ENCODE data around the gene RAPGEF2. TPM values are rescaled to one million over a fixed set of nuclear protein-coding genes. Genes with fewer than 3 reads are reported as not detected.

The RAPGEF2 gene
- total and polyA plus RNA-seq, 2 experiments from 2014 or later, result 10.2 to 63.1 TPM

- TF ChIP-seq ZNF462 (CRISPR knock-in tag; IDR thresholded peaks at IDR 0.05) (no peak), ETS1 (IDR thresholded peaks at IDR 0.05) (no peak), STAT1 (IDR thresholded peaks at IDR 0.05; ENCODE audit: unreplicated experiment) (no peak), CREB1 (CRISPR knock-in tag; IDR thresholded peaks at IDR 0.05; ENCODE audit: low read depth) (no peak), POLR2AphosphoS5 (IDR thresholded peaks at IDR 0.05; ENCODE audit: low read depth) (no peak)
Observed at GRCh38 chr4:159366966-159367780, 264.3 kb downstream of the RAPGEF2 start (continued).

GRCh38 chr4:159367781-159368080 is 264.9 kb downstream of the RAPGEF2 start:
- no peak overlapping the region for H3K4me3 ChIP-seq
- no peak overlapping the region for H3K4me2 ChIP-seq
- H3K4me3 Mint-ChIP-seq, result no peak overlapping the region
- H3K36me3 ChIP-seq (ENCODE audit: insufficient read depth), result no peaks in the 10 kb centered on the region
- ATAC-seq, result no peak
- no peaks in the 10 kb centered on the region for H3K4me1 Mint-ChIP-seq
- H3K79me2 ChIP-seq (replicated peaks; ENCODE audit: insufficient read depth), result no peaks in the 10 kb centered on the region
- no peaks in the 10 kb centered on the region for H3K9me2 ChIP-seq (ENCODE audit: insufficient read depth)
- peaks cover 6% of the 10 kb centered on the region; the same call in 2 of the 3 replicates for H3K36me3 Mint-ChIP-seq (ENCODE audit: low read depth)
- H3K27me3 ChIP-seq (ENCODE audit: insufficient read depth), result no peaks in the 10 kb centered on the region
- H3F3A ChIP-seq (replicated peaks; ENCODE audit: low read depth), result no peaks in the 10 kb centered on the region
- H3K27ac ChIP-seq (ENCODE audit: low read depth), result no peak overlapping the region
- no peak overlapping the region for H3K27ac Mint-ChIP-seq
- H4K20me1 ChIP-seq (replicated peaks; ENCODE audit: insufficient read depth), result no peaks in the 10 kb centered on the region
- peaks cover 4% of the 10 kb centered on the region for H3K27me3 Mint-ChIP-seq (ENCODE audit: insufficient read depth, low read depth, poor library complexity)
- DNase-seq (ENCODE audit: low spot score), result no peak
- no peak overlapping the region for H2AFZ ChIP-seq
- no peaks in the 10 kb centered on the region for H3K4me1 ChIP-seq (ENCODE audit: insufficient read depth)
- peaks cover 19% of the 10 kb centered on the region for H3K9me3 Mint-ChIP-seq
- no peak for TF ChIP-seq CREB1 (CRISPR knock-in tag; IDR thresholded peaks at IDR 0.05; ENCODE audit: low read depth)
- no peak for TF ChIP-seq STAT1 (IDR thresholded peaks at IDR 0.05; ENCODE audit: unreplicated experiment)
- TF ChIP-seq ZNF462 (CRISPR knock-in tag; IDR thresholded peaks at IDR 0.05), result no peak
- TF ChIP-seq NANOG (IDR thresholded peaks at IDR 0.05; ENCODE audit: borderline replicate concordance), result no peak
- no peak for TF ChIP-seq ETS1 (IDR thresholded peaks at IDR 0.05)
